ENCODE data around the gene NPFFR2.
"Not testable (repeated sequence)": the region's sequence is repeated elsewhere in the genome, so short reads cannot be mapped to it uniquely, and the experiment has no call there.

Gene NPFFR2

DNA sequence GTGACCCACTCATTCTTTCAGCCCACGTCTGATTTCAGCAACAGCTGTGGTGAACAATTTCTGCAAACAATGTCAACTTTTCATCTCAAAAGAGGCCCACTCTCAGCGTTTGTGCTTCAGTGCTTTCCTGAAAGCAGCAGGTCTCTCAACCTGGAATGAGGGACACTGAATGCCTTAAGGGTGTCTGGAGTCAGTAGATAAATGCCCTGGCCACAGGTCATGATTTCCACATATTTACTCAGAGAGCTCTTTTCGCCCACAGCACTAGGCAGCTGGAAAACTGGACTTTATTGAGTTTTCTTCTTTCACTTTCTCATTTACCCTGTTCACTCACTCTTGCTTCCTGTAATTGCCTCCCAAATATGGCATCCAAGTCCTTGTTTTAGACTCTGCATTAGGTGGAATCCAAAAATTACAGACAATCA lies 52.8 kb downstream of the NPFFR2 start:
- no peak overlapping the region for H3K9ac ChIP-seq (ENCODE audit: insufficient read length, low read depth)
- no peak for DNase-seq (ENCODE audit: low read depth, low spot score)
- no peaks in the 10 kb centered on the region for H3K4me1 ChIP-seq (ENCODE audit: insufficient read depth, insufficient read length)
- H3K4me3 ChIP-seq (ENCODE audit: insufficient read length, low read depth), result no peak overlapping the region
- H3K36me3 ChIP-seq (ENCODE audit: insufficient read depth, insufficient read length, low read length), result no peaks in the 10 kb centered on the region
- no peaks in the 10 kb centered on the region for H3K9me3 ChIP-seq (ENCODE audit: insufficient read depth, low read length)
- H3K27me3 ChIP-seq (ENCODE audit: insufficient read depth, insufficient read length), result no peaks in the 10 kb centered on the region
- TF ChIP-seq ZNF274 (IDR thresholded peaks at IDR 0.05; ENCODE audit: low read depth, low read length) (no peak), YY1 (IDR thresholded peaks at IDR 0.05; ENCODE audit: insufficient read depth, insufficient read length) (no peak)

DNA sequence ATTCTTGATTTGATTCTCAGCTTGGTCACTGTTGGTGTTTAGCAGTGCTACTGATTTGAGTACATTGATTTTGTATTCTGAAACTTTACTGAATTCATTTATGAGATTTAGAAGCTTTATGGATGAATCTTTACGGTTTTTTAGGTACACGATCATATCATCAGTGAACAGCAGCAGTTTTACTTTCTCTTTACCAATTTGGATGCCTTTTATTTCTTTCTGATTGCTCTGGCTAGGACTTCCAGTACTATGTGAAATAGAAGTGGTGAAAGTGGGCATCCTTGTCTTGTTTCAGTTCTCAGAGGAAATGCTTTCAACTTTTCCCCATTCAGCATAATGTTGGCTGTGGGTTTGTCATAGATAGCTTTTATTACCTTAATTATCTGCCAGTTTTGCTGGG lies 58.8 kb downstream of the NPFFR2 start:
- not testable (repeated sequence) for H3K9ac ChIP-seq (ENCODE audit: insufficient read length, low read depth); DNase-seq (ENCODE audit: low read depth, low spot score); H3K27me3 ChIP-seq (ENCODE audit: insufficient read depth, insufficient read length); H3K4me3 ChIP-seq (ENCODE audit: insufficient read length, low read depth); H3K36me3 ChIP-seq (ENCODE audit: insufficient read depth, insufficient read length, low read length); H3K4me1 ChIP-seq (ENCODE audit: insufficient read depth, insufficient read length); H3K9me3 ChIP-seq (ENCODE audit: insufficient read depth, low read length)

DNA sequence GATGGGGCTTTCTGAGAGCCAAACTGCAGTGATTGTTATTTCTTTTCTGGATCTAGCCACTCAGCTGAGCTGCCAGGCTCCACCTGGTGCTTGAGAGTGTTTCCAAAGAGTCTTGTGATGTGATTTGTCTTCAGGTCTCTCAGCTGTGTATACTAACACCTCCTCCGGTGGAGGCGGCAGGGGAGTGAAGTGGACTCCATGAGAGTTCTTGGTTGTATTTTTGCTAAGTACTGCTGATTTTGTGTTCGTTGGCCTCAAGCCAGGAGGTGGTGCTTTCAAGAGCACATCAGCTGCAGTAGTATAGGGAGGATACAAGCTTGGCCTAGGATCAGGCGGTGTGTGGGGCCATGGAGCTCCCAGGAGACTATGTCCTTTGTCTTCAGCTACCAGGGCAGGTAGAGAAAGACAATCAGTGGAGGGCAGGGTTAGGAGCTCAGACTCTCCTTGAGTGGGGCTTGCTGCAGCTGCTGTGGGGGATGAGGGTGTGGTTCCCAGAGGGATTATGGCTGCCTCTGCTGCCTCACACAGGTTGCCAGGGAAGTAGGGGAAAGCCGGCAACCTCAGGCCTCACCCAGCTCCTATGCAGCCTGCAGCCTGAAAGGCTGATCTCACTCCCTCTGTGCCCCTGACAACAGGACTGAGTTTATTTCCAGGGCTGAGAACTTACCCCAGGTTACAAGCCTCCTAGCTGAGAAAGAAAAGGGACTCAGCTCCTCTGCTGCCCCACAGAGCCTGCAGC lies 62.4 kb downstream of the NPFFR2 start:
- H3K9me3 ChIP-seq (ENCODE audit: insufficient read depth, low read length), result no peaks in the 10 kb centered on the region

DNA sequence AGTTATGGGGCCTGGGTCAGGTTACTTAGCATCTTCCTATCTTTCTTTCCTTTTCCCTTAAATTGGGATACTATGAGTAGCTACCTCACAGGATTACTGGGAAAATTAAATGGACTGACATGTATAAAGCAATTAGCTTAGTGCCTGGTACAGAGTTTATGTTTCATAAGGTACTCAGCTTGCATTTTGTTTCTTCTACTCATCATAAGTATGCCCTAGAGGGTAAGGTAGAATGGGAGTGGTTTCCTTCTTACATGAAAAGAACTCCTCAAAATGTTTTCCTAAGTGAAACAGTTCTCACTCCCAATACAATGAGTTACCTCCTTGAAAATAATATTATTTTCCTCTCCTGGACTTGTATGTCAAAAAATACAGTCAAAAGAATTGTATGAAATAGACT lies 75.7 kb downstream of the NPFFR2 start:
- no peaks in the 10 kb centered on the region for H3K27me3 ChIP-seq (ENCODE audit: insufficient read depth, insufficient read length)
- no peak overlapping the region for H3K9ac ChIP-seq (ENCODE audit: insufficient read length, low read depth)
- no peak for DNase-seq (ENCODE audit: low read depth, low spot score)
- H3K9me3 ChIP-seq (ENCODE audit: insufficient read depth, low read length), result no peaks in the 10 kb centered on the region; the same call in 1 of the 2 replicates
- H3K4me3 ChIP-seq (ENCODE audit: insufficient read length, low read depth), result no peak overlapping the region
- no peak for TF ChIP-seq ZNF274 (IDR thresholded peaks at IDR 0.05; ENCODE audit: low read depth, low read length)
- no peak for TF ChIP-seq YY1 (IDR thresholded peaks at IDR 0.05; ENCODE audit: insufficient read depth, insufficient read length)
- no peak for TF ChIP-seq SUZ12 (IDR thresholded peaks at IDR 0.05; ENCODE audit: extremely low read depth, insufficient read depth, insufficient read length)
- no peaks in the 10 kb centered on the region for H3K4me1 ChIP-seq (ENCODE audit: insufficient read depth, insufficient read length)
- H3K36me3 ChIP-seq (ENCODE audit: insufficient read depth, insufficient read length, low read length), result no peaks in the 10 kb centered on the region

More for the DNA sequence above, 62.4 kb downstream of the NPFFR2 start:
- Histone ChIP-seq H3K4me3 (ENCODE audit: insufficient read length, low read depth) (no peak overlapping the region), H3K4me1 (ENCODE audit: insufficient read depth, insufficient read length) (no peaks in the 10 kb centered on the region), H3K36me3 (ENCODE audit: insufficient read depth, insufficient read length, low read length) (no peaks in the 10 kb centered on the region), H3K27me3 (ENCODE audit: insufficient read depth, insufficient read length) (no peaks in the 10 kb centered on the region), H3K9ac (ENCODE audit: insufficient read length, low read depth) (no peak overlapping the region)
- no peak for DNase-seq (ENCODE audit: low read depth, low spot score)
- no peak for TF ChIP-seq ZNF274 (IDR thresholded peaks at IDR 0.05; ENCODE audit: low read depth, low read length)
- TF ChIP-seq YY1 (IDR thresholded peaks at IDR 0.05; ENCODE audit: insufficient read depth, insufficient read length), result no peak
- no peak for TF ChIP-seq SUZ12 (IDR thresholded peaks at IDR 0.05; ENCODE audit: extremely low read depth, insufficient read depth, insufficient read length)

DNA sequence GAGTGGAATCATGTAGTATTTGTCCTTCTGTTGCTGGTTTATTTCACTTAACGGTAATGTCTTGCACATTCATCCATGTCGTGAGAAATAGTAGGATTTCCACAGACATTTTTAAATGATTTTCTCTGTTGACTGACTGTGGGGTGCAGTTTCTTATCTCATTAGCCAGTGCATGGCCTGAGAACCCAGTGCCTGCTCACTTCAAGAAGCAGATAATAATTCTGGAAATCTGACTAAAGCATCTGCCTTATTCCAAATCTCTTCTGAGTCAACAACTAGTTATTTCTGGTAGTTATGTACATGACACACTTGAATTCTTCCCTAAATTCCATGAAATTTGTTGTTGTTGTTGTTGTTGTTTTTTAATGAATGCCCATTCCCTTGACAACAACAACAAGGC lies 77.6 kb downstream of the NPFFR2 start:
- DNase-seq (ENCODE audit: low read depth, low spot score), result no peak
- no peak for TF ChIP-seq YY1 (IDR thresholded peaks at IDR 0.05; ENCODE audit: insufficient read depth, insufficient read length)
- no peaks in the 10 kb centered on the region for H3K4me1 ChIP-seq (ENCODE audit: insufficient read depth, insufficient read length)
- H3K9ac ChIP-seq (ENCODE audit: insufficient read length, low read depth), result no peak overlapping the region
- H3K4me3 ChIP-seq (ENCODE audit: insufficient read length, low read depth), result no peak overlapping the region
- H3K27me3 ChIP-seq (ENCODE audit: insufficient read depth, insufficient read length), result no peaks in the 10 kb centered on the region
- H3K36me3 ChIP-seq (ENCODE audit: insufficient read depth, insufficient read length, low read length), result no peaks in the 10 kb centered on the region
- no peaks in the 10 kb centered on the region for H3K9me3 ChIP-seq (ENCODE audit: insufficient read depth, low read length)

DNA sequence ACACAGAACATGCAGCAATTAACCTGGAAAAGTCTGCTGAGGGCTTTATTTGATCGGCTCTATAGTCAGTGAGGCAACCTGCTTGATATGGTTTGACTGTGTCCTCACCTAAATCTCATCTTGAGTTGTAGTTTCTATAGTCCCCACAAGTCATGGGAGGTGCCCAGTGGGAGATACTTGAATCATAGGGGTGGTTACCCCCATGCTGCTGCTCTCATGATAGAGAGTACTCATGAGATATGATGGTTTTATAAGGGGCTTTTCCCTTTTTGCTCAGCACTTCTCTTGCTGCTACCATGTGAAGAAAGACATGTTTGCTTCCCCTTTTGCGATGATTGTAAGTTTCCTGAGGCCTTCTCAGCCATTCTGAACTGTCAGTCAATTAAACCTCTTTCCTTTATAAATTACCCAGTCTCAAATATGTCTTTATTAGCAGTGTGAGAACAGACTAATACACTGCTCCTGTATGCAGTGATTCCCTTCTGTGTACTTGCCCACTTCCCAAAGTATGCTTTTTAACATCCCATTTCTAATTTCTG lies 78.2 kb downstream of the NPFFR2 start:
- TF ChIP-seq SUZ12 (IDR thresholded peaks at IDR 0.05; ENCODE audit: extremely low read depth, insufficient read depth, insufficient read length) (no peak), ZNF274 (IDR thresholded peaks at IDR 0.05; ENCODE audit: low read depth, low read length) (no peak), YY1 (IDR thresholded peaks at IDR 0.05; ENCODE audit: insufficient read depth, insufficient read length) (no peak)
- H3K27me3 ChIP-seq (ENCODE audit: insufficient read depth, insufficient read length), result no peaks in the 10 kb centered on the region
- no peak for DNase-seq (ENCODE audit: low read depth, low spot score)
- no peak overlapping the region for H3K4me3 ChIP-seq (ENCODE audit: insufficient read length, low read depth)
- no peaks in the 10 kb centered on the region for H3K36me3 ChIP-seq (ENCODE audit: insufficient read depth, insufficient read length, low read length)
- H3K9ac ChIP-seq (ENCODE audit: insufficient read length, low read depth), result no peak overlapping the region
- no peaks in the 10 kb centered on the region for H3K9me3 ChIP-seq (ENCODE audit: insufficient read depth, low read length)
- H3K4me1 ChIP-seq (ENCODE audit: insufficient read depth, insufficient read length), result no peaks in the 10 kb centered on the region

DNA sequence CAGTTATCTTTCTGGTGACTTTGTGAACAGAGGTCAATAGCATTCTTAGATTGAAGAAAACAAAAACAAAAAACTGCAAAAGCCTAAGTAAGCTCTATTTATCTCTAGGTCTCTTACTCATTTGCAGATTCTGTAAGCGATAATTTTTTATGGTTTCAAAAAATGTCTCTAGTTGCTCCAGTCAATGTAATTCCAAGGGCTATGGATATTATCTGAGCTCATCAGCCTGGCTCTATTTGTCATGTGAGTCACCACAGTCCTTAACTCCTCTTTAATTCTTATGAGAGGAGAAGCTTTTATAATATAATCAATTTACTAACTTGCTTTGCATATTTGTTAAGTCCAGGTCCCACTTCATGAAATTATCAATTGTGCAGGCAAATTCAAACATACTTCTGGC lies 79.1 kb downstream of the NPFFR2 start:
- Histone ChIP-seq H3K9ac (ENCODE audit: insufficient read length, low read depth) (no peak overlapping the region), H3K27me3 (ENCODE audit: insufficient read depth, insufficient read length) (no peaks in the 10 kb centered on the region), H3K9me3 (ENCODE audit: insufficient read depth, low read length) (no peaks in the 10 kb centered on the region), H3K36me3 (ENCODE audit: insufficient read depth, insufficient read length, low read length) (no peaks in the 10 kb centered on the region), H3K4me1 (ENCODE audit: insufficient read depth, insufficient read length) (no peaks in the 10 kb centered on the region), H3K4me3 (ENCODE audit: insufficient read length, low read depth) (no peak overlapping the region)
- DNase-seq (ENCODE audit: low read depth, low spot score), result no peak
- TF ChIP-seq SUZ12 (IDR thresholded peaks at IDR 0.05; ENCODE audit: extremely low read depth, insufficient read depth, insufficient read length), result no peak
- no peak for TF ChIP-seq YY1 (IDR thresholded peaks at IDR 0.05; ENCODE audit: insufficient read depth, insufficient read length)
- TF ChIP-seq ZNF274 (IDR thresholded peaks at IDR 0.05; ENCODE audit: low read depth, low read length), result no peak

Measured in NT2/D1 (cell line).